Esophagus squamous epithelium (tissue), 4 donors: ENCODE measurements around the gene ITFG1.

Experiments used
- POLR2A ChIP-seq, 4 donors: fragments of 450-650 bp; IDR thresholded peaks; one replicate each; pipeline ENCODE4 v1.6.1; 2017; ENCODE audit warnings: antibody characterized with exemption in 4 of 4, mild to moderate bottlenecking in 4 of 4, moderate library complexity in 3 of 4
- TF ChIP-seq, protein P1 (sequence below), 6 experiments: fragments of 450-650 bp in 4 of 6; fragments of 200-600 bp in 2 of 6; sonication (generic) in 2 of 6; IDR thresholded peaks; one replicate each; pipeline ENCODE4 v1.5.1; 2016 to 2019; ENCODE audit warnings: antibody characterized with exemption in 6 of 6, mild to moderate bottlenecking in 4 of 6, moderate library complexity in 4 of 6

- TF ChIP-seq, protein P1, sequence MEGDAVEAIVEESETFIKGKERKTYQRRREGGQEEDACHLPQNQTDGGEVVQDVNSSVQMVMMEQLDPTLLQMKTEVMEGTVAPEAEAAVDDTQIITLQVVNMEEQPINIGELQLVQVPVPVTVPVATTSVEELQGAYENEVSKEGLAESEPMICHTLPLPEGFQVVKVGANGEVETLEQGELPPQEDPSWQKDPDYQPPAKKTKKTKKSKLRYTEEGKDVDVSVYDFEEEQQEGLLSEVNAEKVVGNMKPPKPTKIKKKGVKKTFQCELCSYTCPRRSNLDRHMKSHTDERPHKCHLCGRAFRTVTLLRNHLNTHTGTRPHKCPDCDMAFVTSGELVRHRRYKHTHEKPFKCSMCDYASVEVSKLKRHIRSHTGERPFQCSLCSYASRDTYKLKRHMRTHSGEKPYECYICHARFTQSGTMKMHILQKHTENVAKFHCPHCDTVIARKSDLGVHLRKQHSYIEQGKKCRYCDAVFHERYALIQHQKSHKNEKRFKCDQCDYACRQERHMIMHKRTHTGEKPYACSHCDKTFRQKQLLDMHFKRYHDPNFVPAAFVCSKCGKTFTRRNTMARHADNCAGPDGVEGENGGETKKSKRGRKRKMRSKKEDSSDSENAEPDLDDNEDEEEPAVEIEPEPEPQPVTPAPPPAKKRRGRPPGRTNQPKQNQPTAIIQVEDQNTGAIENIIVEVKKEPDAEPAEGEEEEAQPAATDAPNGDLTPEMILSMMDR (IDR thresholded peaks at IDR 0.05), result no peak
- TF ChIP-seq POLR2A (IDR thresholded peaks at IDR 0.05), result no peak
Observed at GRCh38 chr16:47374629-47375028, 86.2 kb downstream of the ITFG1 start.
